GM19193 (cell line): Measurements from ENCODE around the gene CEACAM21.

Experiments
- POLR2A ChIP-seq: IDR thresholded peaks from 4 replicates; pipeline ENCODE4 v1.6.1; 2011; ENCODE audit not compliant: insufficient read depth, insufficient read length; ENCODE audit errors: extremely low read depth

The CEACAM21 gene

DNA sequence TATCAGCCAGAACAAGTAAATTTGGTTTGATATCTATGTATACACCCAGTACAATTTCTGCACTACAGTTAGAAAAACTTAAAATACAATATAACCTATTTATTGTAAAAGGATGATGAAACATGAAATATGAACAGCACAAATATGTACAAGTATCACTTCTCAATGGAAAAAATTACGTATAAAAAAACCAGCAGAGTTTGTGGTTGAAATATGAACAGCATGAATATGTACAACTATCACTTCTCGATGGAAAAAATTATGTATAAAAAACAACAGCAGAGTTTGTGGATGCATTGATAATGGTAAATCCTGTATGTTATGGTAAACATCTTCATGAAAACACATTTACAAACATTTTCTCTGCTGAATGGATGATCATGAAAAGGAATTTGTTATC lies 32.4 kb upstream of the CEACAM21 start:
- no peak for TF ChIP-seq POLR2A

DNA sequence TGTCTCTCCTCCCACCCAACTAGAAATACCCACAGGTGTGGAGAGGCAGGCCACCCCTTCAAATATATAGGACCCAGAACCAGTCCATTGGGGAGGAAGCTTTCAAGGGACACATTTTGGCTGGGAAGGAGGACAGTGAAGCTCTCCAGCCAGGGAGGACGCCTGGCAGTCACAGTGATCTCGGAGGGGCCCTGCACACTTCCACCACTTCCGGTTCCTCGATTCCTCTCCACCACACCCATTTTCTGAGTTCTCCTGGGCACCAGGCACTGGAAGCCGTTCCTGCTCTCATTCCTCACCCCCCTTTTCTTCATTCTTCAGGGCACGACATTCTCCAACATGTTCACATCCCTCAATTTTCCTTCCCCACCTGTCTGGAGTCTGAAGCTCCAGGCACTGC lies 30.4 kb upstream of the CEACAM21 start:
- peak; percentile 51 for TF ChIP-seq POLR2A

DNA sequence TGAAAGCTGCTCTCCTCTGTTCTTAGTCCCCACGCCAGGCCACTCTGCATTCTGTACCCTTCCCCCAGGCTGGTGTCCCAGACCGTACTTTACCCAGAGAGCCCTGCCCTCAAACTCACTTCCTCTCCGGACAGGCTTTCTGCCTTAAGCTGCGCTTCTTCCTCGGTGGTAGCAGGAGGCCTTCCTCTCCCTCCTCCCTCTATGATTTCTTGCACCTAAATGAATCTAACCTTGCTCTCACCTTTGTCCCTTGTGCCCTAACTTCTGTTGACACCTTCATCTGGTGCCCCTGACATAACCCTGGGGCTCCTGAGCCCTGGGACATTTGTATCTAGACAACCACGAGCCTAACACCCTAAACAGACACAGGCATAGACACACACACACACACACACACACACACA lies 29.6 kb upstream of the CEACAM21 start:
- peak; percentile 37 for TF ChIP-seq POLR2A

DNA sequence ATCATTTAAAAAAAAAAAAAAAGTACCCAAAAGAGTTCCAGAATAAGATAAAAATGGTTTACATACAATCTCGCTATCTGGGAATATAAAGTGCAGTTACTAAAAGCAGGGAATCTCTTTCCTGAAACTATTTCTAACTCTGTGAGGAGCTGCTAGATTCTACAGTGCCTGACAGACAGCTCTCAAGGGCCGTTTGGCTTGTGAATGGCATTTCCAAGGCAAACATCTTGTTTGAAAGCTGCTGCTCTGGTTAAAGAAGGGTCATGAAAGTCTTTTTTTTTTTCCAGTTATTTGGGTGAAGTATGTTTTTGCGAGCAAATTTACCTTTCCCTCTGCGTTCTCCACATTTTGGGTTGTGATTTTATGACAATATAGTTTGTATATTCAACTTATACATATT lies 29.0 kb upstream of the CEACAM21 start:
- no peak for TF ChIP-seq POLR2A

DNA sequence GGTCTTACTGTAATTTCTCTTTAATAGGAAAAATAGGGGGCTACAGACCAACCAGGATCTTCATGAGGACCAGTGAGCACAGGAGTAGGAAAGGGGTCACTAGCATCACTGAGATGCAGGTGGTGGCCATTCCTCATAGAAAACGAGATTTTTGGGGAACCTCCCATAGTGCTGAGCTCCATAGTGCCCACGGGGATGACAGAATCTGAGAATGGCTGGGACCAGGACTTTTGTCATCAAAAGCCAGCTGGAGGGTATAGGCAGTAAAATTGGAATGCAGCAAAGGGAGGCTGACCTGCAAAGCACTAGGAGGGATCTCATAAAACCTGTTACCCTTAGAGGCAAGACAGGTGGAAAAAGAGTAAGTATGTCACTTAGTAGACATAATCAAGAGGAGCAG lies 28.4 kb upstream of the CEACAM21 start:
- no peak for TF ChIP-seq POLR2A

DNA sequence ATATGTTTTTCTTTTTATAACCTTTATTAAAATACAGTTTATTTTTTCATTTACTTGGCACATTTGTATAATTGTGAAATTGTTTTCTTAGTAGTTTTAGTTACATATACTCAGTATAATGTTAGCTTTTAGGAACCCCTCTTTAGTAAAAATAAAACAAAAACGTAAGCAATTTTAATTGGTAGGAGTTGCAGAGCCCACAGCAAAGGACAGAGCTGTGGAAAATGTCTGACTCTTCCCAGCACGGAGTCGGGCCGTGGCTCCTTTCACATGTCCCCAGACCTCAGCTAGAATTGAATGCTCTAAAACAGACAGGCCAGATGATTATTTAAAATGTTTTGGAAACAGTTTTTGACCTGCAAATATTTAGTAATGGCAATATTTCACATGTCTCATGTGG lies 27.9 kb upstream of the CEACAM21 start:
- TF ChIP-seq POLR2A: no peak

DNA sequence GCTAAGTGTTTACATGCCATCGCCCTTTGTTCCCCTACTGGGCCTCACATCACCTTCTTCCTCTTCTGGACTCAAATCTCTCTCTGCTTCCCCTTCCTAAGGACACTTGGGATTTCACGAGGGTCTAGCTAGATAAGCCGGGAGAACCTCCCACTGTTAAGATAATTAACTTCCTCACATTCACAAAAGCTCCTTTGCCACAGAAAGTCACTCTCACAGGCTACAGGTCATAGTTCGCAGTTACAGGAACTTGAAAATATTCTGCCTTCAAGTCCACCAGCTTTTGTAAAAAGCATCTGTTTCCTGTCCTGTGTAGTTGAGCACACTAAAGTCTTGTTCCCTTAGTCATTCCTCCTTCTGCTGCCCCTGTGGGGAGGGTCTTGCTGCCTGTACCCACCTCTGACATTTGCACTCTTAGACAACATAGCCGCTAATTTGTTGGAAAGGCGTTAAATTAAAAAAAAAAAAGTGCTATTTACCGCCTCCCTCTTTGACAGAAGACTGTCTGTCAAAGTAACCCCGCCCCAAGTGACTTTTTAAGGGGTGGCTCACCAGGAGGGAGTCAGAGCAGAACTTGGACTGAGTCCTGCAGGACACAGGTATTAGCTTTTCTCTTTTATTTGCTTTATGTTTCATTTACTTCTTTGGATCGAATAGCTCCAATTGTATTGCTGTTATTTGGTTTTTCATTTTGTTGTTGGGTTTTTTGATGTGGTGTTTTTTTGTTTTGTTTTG lies 26.8 kb upstream of the CEACAM21 start:
- TF ChIP-seq POLR2A: peak; percentile 97

DNA sequence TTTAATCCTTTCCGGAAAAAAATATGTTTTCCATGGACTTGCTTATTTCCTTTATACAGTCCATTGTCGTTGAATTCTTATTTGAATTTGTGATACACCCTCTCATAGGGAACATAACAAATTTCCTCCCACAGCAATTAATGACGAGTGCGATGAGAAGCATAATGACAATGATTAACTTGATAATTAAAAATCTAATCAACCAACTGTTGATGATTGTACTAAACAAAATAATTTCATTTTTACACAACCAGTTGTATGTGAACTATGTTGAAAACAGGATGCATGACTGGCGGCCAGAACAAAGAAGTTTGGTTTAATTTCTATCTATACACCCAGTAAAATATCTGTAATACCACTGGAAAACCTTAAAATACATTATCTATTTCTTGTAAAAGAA lies 26.1 kb upstream of the CEACAM21 start:
- no peak for TF ChIP-seq POLR2A

DNA sequence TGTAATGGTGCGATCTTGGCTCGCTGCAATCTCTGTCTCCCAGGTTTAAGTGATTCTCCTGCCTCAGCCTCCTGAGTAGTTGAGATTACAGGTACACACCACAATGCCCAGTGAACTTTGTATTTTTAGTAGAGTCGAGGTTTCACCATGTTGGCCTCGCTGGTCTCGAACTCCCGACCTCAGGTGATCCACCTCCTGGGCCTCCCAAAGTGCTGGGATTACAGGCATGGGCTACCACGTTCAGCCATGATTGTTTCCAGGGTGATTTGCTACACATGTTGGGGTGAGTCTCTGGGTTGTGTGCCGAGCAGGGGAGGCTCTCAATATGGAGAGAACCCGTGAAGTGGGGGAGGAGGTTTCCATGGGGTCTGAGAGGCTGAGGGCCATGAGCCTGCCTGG lies 24.8 kb upstream of the CEACAM21 start:
- TF ChIP-seq POLR2A: no peak

DNA sequence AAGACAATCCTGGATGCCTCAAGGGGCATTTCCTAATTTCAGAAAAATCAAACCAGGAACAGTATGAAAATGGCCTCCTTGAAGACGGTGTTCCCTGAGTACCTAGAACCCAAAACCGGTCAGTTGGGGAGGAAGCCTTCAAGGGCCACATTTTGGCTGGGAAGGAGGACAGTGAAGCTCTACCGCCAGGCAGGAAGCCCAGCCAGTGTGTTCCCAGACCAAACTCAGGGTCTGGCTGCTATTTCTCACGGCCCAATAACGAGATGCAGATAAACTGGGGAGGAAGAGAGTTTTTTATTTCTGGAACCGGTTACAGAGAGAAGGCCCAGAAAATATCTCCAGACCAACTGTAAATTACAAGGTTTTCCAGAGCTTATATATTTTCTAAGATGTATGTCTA lies 24.3 kb upstream of the CEACAM21 start:
- no peak for TF ChIP-seq POLR2A

DNA sequence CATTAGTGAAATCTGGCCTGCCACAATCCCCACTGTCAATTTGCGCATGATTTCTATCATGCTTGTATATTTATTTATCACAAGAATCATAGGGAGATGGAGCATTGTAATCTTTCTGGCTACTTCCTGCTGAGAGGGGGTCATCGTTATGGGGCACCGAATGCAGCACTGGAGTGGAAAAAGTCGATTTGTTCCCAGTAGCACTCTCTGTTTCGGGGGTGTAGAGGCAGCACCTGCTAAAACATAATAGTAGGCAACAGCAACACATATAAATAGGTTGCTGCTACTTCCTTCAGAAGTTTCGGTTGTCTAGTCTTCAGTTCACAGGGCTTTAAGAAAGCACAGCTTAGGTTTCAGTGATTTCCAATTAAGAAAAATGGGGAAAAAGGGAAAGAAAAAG lies 23.4 kb upstream of the CEACAM21 start:
- no peak for TF ChIP-seq POLR2A

DNA sequence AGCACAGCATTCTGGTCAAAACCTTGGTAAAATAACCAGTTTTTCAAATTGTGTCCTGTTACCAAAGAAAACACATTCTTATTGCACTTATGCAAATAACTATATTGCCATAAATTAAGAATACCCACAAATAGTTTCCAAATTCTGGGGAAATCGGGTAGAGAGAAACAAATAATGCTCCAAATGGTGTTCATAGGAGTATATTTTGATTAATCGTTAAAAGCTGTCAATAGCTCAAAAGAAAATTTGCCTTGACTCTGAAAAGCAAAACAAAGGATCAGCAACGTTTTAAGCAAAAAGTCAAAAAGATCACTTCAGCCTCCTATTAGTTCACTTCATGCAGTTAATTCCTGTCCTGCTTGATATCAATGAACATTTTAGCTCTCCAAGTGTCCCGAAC lies 22.2 kb upstream of the CEACAM21 start:
- TF ChIP-seq POLR2A: no peak

DNA sequence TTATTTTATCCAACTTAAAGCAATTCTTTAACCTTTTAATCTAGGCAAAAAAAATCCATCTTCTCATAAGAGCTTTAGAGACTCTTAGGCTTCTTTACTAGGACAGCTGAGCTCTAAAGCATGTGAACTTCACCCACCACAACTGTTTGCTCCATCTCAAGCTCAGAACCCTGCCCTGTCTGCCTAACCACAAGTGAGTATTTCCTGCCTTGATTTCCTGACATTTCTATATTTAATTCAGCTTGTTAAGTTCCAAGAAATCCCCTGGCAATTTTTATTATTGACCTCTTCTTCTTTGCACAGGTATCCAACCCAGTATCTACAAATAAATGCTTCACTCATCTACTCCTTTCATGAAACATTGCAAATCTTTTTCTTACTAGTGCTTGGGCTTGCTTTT lies 21.1 kb upstream of the CEACAM21 start:
- TF ChIP-seq POLR2A: no peak

DNA sequence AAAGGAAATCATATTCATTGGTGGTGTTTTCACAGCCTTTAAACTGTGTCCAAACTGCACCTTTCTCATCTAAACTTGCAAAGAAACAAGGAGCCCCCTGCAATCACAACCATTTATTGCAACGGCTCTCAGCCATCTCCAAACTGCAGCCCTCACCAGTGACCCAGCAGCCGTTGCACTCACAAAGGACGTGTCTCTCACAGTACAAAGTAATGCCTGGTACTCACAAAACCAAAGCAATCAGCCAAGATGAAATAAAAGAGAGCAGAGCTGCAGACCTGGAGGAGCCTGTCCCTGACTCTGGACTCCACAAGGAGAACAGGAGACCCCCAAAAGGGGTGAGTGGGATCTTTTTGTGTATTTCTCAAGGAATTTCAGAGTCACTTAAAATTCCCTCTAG lies 20.2 kb upstream of the CEACAM21 start:
- TF ChIP-seq POLR2A: no peak

DNA sequence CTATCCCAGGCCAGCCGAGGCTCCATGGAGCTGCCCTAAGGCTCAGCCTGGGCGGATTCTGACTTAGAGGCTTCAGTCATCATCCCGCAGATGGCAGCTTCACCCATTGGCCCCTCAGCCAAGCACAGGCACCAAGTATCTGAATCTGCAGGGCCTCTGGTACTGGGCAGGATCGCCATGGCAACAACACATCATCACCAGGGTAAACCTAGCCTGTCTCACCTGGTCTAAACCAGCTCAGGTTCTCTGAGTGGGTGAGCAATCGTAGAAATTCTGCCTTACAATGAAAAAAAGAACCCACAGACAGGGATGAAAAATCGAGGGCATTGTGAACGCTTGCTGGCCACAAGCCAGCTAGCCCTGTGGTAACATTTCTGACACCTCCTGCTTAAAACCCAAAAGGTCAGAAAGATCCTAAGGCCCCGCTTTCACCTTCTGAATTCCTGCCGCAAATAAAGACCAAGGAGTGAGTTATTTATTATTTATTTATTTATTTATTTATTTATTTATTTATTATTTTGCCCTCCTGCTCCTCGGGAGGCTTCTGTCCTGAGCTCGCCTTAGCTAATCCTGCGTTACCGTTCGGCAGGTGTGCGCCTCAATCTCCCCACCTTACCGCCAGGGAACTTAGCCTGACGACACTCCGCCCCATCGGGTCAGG lies 12.0 kb upstream of the CEACAM21 start:
- TF ChIP-seq POLR2A: no peak
